ENCODE data around the gene TBC1D2. TPM values are rescaled to one million over a fixed set of nuclear protein-coding genes. Genes with fewer than 3 reads are reported as not detected.

Gene TBC1D2
- total and polyA plus RNA-seq, 2 of the 4 experiments (the other 2 are of a cell fraction): 36.9 to 62.7 TPM

DNA sequence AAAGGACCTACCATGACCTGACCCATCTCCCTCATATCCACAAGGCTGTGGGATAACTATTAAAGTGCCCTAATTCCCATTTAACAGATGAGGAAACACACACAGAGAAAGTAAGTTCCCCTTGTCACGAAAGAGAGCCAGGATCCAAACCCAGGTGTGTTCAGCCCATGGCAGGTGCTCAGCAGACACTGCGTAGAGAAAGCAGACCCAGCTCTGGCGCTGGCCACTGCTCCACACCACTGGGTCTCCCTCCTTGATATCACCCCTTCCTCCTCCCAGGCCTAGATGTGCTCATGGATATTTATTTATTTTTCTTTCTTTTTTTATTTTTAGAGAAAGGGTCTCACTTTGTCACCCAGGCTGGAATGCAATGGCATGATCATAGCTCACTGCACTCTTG is 39.1 kb downstream of the TBC1D2 start:
- H4K91ac ChIP-seq (ENCODE audit: insufficient read depth, low read depth, low read length): no peak overlapping the region
- H2AK9ac ChIP-seq (replicated peaks; ENCODE audit: low read depth, low read length, poor library complexity): no peak overlapping the region
- H3K18ac ChIP-seq (ENCODE audit: low read depth, low read length): no peak overlapping the region
- no TSS peak for BruUV-seq (replicated peaks)
- DNase-seq: no peak
- no peak overlapping the region for H3K14ac ChIP-seq (replicated peaks; ENCODE audit: low read depth, low read length)
- H3K9ac ChIP-seq (ENCODE audit: low read depth, low read length): no peak overlapping the region
- H2AK5ac ChIP-seq (ENCODE audit: low read depth, low read length): no peak overlapping the region; the same call in 1 of the 2 replicates
- peak overlapping the region; percentile 3 for H2AFZ ChIP-seq (replicated peaks; ENCODE audit: low read length, poor library complexity)
- peak overlapping the region; percentile 37; the same call in 1 of the 3 replicates for H2BK15ac ChIP-seq (ENCODE audit: low read depth, low read length)
- H4K8ac ChIP-seq (ENCODE audit: low read depth in 2 of 2, low read length in 2 of 2): peak overlapping the region in 1 of 2 experiments; percentile 59; a peak in 1 of 4 replicates
- no peak overlapping the region for H2BK5ac ChIP-seq (ENCODE audit: low read depth, low read length, poor library complexity, severe bottlenecking)
- no peaks in the 10 kb centered on the region for H3K27me3 ChIP-seq (ENCODE audit: control insufficient read depth, insufficient read depth, low read length)
- no peak overlapping the region for H4K5ac ChIP-seq (ENCODE audit: low read depth, low read length)
- H2BK20ac ChIP-seq (ENCODE audit: low read depth, low read length): peak overlapping the region; percentile 60; the same call in 1 of the 2 replicates
- ChIA-PET POLR2A (ENCODE audit: unreplicated experiment) (interaction anchor here (0.6 kb wide), 1 partner anchor 367 kb away, joined by 3 read pairs; no protein-coding TSS in a partner anchor), CTCF (interaction anchor here (0.9 kb wide), 1 partner anchor 34 kb away, joined by 3 read pairs; no protein-coding TSS in a partner anchor)
- ATAC-seq (ENCODE audit: low read depth): no peak
- TF ChIP-seq MAZ (IDR thresholded peaks at IDR 0.05; ENCODE audit: borderline replicate concordance, low read depth, low read length) (no peak), RFX5 (IDR thresholded peaks at IDR 0.05; ENCODE audit: low read depth, low read length) (no peak), MXI1 (IDR thresholded peaks at IDR 0.05; ENCODE audit: borderline replicate concordance, low read depth, low read length) (no peak), NFE2L2 (IDR thresholded peaks at IDR 0.05; ENCODE audit: low read depth, low read length) (no peak), SMC3 (IDR thresholded peaks at IDR 0.05; ENCODE audit: low read depth, low read length) (no peak), MAFK (IDR thresholded peaks at IDR 0.05; ENCODE audit: low read depth, low read length) (no peak), CEBPB (IDR thresholded peaks at IDR 0.05; ENCODE audit: low read depth, low read length) (no peak), FOS (IDR thresholded peaks at IDR 0.05; ENCODE audit: low read depth, low read length) (no peak), RCOR1 (IDR thresholded peaks at IDR 0.05; ENCODE audit: insufficient replicate concordance, low read length) (no peak), RAD21 (IDR thresholded peaks at IDR 0.05; ENCODE audit: low read length) (no peak), POLR2A (IDR thresholded peaks at IDR 0.05; ENCODE audit: low read depth, low read length) (no peak), CHD1 (IDR thresholded peaks at IDR 0.05; ENCODE audit: low read depth, low read length) (no peak)
- TF ChIP-seq, protein P1, sequence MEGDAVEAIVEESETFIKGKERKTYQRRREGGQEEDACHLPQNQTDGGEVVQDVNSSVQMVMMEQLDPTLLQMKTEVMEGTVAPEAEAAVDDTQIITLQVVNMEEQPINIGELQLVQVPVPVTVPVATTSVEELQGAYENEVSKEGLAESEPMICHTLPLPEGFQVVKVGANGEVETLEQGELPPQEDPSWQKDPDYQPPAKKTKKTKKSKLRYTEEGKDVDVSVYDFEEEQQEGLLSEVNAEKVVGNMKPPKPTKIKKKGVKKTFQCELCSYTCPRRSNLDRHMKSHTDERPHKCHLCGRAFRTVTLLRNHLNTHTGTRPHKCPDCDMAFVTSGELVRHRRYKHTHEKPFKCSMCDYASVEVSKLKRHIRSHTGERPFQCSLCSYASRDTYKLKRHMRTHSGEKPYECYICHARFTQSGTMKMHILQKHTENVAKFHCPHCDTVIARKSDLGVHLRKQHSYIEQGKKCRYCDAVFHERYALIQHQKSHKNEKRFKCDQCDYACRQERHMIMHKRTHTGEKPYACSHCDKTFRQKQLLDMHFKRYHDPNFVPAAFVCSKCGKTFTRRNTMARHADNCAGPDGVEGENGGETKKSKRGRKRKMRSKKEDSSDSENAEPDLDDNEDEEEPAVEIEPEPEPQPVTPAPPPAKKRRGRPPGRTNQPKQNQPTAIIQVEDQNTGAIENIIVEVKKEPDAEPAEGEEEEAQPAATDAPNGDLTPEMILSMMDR (conservative IDR thresholded peaks at IDR 0.05; ENCODE audit: low read depth, low read length): no peak
- TF ChIP-seq, protein P2, sequence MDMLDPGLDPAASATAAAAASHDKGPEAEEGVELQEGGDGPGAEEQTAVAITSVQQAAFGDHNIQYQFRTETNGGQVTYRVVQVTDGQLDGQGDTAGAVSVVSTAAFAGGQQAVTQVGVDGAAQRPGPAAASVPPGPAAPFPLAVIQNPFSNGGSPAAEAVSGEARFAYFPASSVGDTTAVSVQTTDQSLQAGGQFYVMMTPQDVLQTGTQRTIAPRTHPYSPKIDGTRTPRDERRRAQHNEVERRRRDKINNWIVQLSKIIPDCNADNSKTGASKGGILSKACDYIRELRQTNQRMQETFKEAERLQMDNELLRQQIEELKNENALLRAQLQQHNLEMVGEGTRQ (IDR thresholded peaks at IDR 0.05; ENCODE audit: low read depth, low read length): no peak
- TF ChIP-seq, protein P3, sequence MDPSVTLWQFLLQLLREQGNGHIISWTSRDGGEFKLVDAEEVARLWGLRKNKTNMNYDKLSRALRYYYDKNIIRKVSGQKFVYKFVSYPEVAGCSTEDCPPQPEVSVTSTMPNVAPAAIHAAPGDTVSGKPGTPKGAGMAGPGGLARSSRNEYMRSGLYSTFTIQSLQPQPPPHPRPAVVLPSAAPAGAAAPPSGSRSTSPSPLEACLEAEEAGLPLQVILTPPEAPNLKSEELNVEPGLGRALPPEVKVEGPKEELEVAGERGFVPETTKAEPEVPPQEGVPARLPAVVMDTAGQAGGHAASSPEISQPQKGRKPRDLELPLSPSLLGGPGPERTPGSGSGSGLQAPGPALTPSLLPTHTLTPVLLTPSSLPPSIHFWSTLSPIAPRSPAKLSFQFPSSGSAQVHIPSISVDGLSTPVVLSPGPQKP (IDR thresholded peaks at IDR 0.05; ENCODE audit: borderline replicate concordance, low read depth, low read length): no peak
- no peak overlapping the region for H3K4me2 ChIP-seq (ENCODE audit: low read depth, low read length)
- no peaks in the 10 kb centered on the region for H3K9me3 ChIP-seq (ENCODE audit: control insufficient read depth, insufficient read depth, low read length)
- in situ Hi-C loops (cut with MboI; ENCODE audit: low sequenced_read_pairs) (no loop called here), intact Hi-C loops (cut with micrococcal nuclease) (no loop called here), dilution Hi-C loops (cut with HindIII; ENCODE audit: low sequenced_read_pairs, unreplicated experiment) (no loop called here)
- H3K23ac ChIP-seq (ENCODE audit: low read depth, low read length): no peak overlapping the region
- no peak overlapping the region for H3K56ac ChIP-seq (ENCODE audit: extremely low read depth, insufficient read depth, low read length)
- no peaks in the 10 kb centered on the region for H4K20me1 ChIP-seq (ENCODE audit: insufficient read depth, low read length)
- no peak overlapping the region for H3K4me3 ChIP-seq (ENCODE audit: insufficient read depth, low read depth, low read length)
- H2BK120ac ChIP-seq (ENCODE audit: low read depth, low read length): peak overlapping the region; percentile 50
- H3K9me1 ChIP-seq (ENCODE audit: insufficient read depth, low read length): peaks cover 10% of the 10 kb centered on the region
- WGBS, 2 experiments (ENCODE audit: extremely low coverage in 2 of 2, insufficient read length in 1 of 2): 100% methylated on average over 1 of the region's 3 CpGs; no CpG with 5 or more reads in 1 of the 2 experiments
- peaks cover 11% of the 10 kb centered on the region for H3K4me1 ChIP-seq (ENCODE audit: control insufficient read depth, insufficient read depth, low read length)
- H3K4ac ChIP-seq (ENCODE audit: low read depth, low read length): peak overlapping the region; percentile 53
- H3K79me1 ChIP-seq (ENCODE audit: low read depth in 1 of 2, low read length in 2 of 2): peaks cover 7 to 58% of the 10 kb centered on the region in 2 experiments
- H3K36me3 ChIP-seq (ENCODE audit: control insufficient read depth, insufficient read depth, low read length): peaks cover 16% of the 10 kb centered on the region
- no peak overlapping the region for H3K27ac ChIP-seq (ENCODE audit: insufficient read depth, low read length)

Data from IMR-90 (cell line).